Adrenal gland (tissue), 5 donors: ENCODE results near the gene SLC38A11.

Experiments
- CTCF ChIP-seq, 6 experiments: fragments of 450-650 bp in 4 of 6; fragments of 200-600 bp in 2 of 6; sonication (generic) in 1 of 6; IDR thresholded peaks; 1 replicate in 5 of 6; 2 replicates in 1 of 6; pipeline versions ENCODE4 v1.5.1 to v1.8.0; 2016 to 2021; ENCODE audit warnings: antibody characterized with exemption in 6 of 6, mild to moderate bottlenecking in 2 of 6, moderate library complexity in 1 of 6
- POLR2A ChIP-seq, 2 donors: fragments of 450-650 bp; IDR thresholded peaks; one replicate each; pipeline ENCODE4 v1.6.1; 2017; ENCODE audit warnings: antibody characterized with exemption in 2 of 2, mild to moderate bottlenecking in 2 of 2, moderate library complexity in 1 of 2
- donor health status: DM: no; HTN: no; CAD: no.

DNA sequence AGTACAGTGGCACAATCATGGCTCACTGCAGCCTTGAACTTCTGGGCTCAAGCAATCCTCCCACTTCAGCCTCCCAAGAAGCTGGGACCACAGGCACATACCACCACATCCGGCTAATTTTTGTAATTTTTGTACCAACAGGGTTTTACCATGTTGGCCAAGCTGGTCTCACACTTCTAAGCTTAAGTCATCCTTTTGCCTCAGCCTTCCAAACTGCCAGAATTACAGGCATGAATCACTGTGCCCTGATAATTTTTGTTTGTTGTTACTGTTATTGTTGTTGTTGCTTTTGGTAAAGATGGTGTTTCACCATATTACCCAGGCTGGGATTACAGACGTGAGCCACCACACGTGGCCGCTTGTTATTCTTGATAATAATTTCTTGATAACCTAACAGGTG, 103.2 kb downstream of the SLC38A11 start:
- TF ChIP-seq CTCF (IDR thresholded peaks at IDR 0.05) (no peak), POLR2A (IDR thresholded peaks at IDR 0.05) (no peak)
